Activated CD8-positive, alpha-beta memory T cell treated with anti-CD3 and anti-CD28 coated beads, Interleukin-2, amount 10 ng/mL, durations not matched to agents 7 days and 5 days (primary cell): Measurements from ENCODE around the gene NDUFV1. TPM values are rescaled to one million over a fixed set of nuclear protein-coding genes. Genes with fewer than 3 reads are reported as not detected.

Source experiments
- ATAC-seq: fragments of 150-1000 bp; cut with Tn5 transposase; one replicate; pipeline ENCODE4 v1.10.0; 2021; ENCODE audit warnings: moderate library complexity
- CTCF ChIA-PET: fragments of 350-600 bp; sonication (Branson Sonifier 250); formaldehyde crosslinking; loops from one replicate; lab custom pipeline; 2021; ENCODE audit warnings: antibody characterized with exemption; lab: Charles Lee
- DNase-seq: peaks from one replicate; pipeline ENCODE4 v3.0.0-alpha.2; 2020
- H3K27ac Mint-ChIP-seq: one replicate; pipeline ENCODE4 v1.8.0; 2021; ENCODE audit warnings: mild to moderate bottlenecking, mixed read lengths
- H3K27me3 Mint-ChIP-seq: one replicate; pipeline ENCODE4 v1.8.0; 2021; ENCODE audit warnings: mixed read lengths
- H3K36me3 Mint-ChIP-seq: one replicate; pipeline ENCODE4 v1.8.0; 2021; ENCODE audit warnings: mild to moderate bottlenecking, mixed read lengths
- H3K4me1 Mint-ChIP-seq: one replicate; pipeline ENCODE4 v1.8.0; 2021; ENCODE audit warnings: mixed read lengths
- H3K4me3 Mint-ChIP-seq: one replicate; pipeline ENCODE4 v1.8.0; 2021; ENCODE audit warnings: mild to moderate bottlenecking, moderate library complexity, mixed read lengths
- H3K9me3 Mint-ChIP-seq: one replicate; pipeline ENCODE4 v1.8.0; 2022; ENCODE audit warnings: low read depth, mixed read lengths
- total RNA-seq, 2 experiments: library from RNA; stranded (reverse); gene quantifications; one replicate each; pipeline ENCODE4 v1.2.3, GENCODE V29; 2021

Gene NDUFV1
- total RNA-seq, 2 experiments from 2014 or later: 239 to 252 TPM

DNA sequence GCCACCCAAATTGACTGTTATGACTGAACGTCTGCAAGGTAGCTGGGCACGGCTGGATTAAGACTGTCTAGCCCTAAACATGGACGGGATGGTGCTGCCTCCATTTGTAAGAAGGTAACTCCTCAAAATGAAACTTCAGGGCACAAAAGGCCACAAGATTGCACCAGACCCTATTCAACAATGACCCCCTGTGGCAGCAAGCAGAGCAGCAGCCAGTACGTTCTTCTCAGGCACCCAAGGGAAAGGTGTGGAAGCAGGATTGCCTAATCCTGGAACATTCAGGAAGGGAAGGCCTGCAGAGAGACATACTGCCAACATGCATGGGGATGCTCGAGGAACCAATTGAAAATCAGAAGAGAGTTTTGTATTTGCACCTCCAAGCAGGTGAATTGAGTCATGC is 37.3 kb downstream of the NDUFV1 start:
- no peaks in the 10 kb centered on the region for H3K36me3 Mint-ChIP-seq
- no peak for DNase-seq
- H3K27me3 Mint-ChIP-seq: no peaks in the 10 kb centered on the region
- peaks cover 40% of the 10 kb centered on the region for H3K4me1 Mint-ChIP-seq
- H3K4me3 Mint-ChIP-seq: no peak overlapping the region
- no peak for ATAC-seq
- CTCF ChIA-PET: interaction anchor here (0.6 to 9.9 kb wide), 4 partner anchors 8 to 14 kb away, joined by 3 to 157 read pairs (median 57); partner anchors contain the start of gene NUDT8
- H3K27ac Mint-ChIP-seq: no peak overlapping the region
- H3K9me3 Mint-ChIP-seq: peaks cover 3% of the 10 kb centered on the region

DNA sequence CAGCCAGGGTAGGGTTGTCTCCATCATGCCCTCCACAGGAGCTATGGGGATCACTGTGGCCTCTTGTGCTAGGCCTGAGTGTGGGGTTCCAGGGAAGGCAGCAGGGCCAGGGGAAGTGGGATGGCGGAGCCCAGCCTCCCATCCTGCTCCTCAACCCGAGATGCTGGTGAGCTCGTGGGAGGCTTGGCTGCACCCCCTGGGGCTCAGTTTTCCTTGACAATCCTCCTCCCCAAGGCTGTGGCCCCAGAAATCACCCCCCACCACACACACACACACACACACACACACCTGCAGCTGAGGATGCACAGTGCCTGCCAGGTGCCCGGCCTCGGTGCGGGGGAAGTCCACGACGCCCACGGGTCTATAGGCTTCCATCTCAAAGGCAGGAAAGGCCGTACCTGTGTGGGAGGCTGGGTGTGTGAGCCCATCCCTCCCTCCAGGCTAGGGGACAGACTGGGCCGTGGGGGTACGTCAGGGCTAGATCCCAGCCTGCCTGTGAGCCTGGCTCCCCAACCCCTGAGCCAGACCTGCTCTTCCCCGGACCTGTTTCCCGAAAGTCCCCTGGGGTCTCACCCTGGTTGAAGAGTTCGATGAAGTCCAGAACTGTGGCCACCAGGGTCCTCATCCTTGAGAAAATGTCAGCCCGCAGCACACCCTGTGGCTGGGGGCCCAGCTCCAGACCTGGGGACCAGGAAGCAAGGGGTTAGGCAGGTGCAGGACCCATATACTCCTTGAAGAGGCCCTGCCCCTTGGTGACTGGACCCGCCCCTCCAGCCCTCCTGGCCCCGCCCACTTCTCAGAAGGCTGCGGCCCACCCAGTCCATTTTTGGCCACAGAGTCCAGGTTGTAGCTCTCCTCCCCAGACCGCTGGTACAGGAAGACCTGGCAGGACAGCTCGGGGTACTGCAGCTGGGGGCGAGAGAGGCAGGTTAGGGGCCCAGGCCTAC is 38.0 kb downstream of the NDUFV1 start:
- H3K27me3 Mint-ChIP-seq: no peaks in the 10 kb centered on the region
- ATAC-seq (no peak), DNase-seq (no peak)
- H3K4me1 Mint-ChIP-seq: peaks cover 47% of the 10 kb centered on the region
- H3K36me3 Mint-ChIP-seq: no peaks in the 10 kb centered on the region
- CTCF ChIA-PET: interaction anchor here (0.7 to 9.9 kb wide), 6 partner anchors 7 to 31 kb away, joined by 3 to 157 read pairs (median 14); partner anchors contain the start of gene NUDT8
- H3K9me3 Mint-ChIP-seq: peaks cover 3% of the 10 kb centered on the region
- H3K4me3 Mint-ChIP-seq: no peak overlapping the region
- H3K27ac Mint-ChIP-seq: no peak overlapping the region

DNA sequence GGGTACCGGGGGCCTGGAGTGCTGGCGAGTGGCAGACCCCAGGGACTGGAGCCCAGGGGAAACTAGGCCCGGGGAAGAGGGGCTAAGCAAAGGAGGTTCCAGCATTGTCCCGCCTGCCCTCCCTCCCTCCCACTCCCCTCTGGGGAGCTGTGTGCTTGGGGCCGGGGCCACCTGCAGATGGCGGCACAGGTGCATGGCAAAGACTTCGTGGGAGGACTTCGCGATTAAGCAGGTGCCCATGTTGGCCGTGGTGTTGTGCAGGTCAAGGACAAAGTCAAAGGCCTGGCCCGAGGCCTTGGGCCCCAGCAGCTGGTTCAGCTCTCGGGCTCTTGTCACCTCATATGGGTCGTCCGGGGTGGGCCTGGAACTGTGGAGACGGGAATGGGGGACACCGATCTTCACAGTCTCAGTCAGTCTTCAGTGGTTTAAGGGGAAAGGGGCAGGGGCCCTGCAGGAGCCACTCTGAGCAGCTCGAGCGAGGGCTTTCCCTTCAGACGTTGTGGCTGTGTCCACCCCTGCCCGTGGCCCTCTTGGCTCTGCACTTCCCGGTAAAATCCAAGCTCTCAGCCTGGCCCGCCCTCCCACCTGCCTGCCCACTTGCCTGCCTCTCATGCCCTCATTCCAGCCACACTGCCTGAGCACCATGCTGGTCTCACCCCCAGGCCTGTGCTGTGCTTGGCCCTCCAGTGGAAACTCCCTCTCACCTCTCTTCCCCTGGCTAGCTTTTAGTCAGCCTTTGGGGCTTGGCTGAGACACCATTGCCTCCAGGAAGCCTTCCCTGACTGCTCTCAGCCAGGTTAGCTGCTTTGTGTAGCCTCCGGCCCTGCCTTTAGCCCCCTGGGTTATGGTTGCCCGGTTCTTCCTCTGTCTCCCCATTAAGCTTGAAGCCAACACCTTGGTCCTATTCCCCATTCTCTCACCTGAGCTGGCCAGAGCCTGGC is 39.1 kb downstream of the NDUFV1 start:
- CTCF ChIA-PET: interaction anchor here (1.5 to 9.9 kb wide), 5 partner anchors 8 to 32 kb away, joined by 3 to 157 read pairs (median 18); partner anchors contain the start of gene NUDT8
- ATAC-seq (no peak), DNase-seq (no peak)
- Mint-ChIP-seq H3K27ac (peak overlapping the region; percentile 80), H3K36me3 (no peaks in the 10 kb centered on the region), H3K4me1 (peaks cover 54% of the 10 kb centered on the region), H3K4me3 (peak overlapping the region; percentile 29), H3K9me3 (peaks cover 3% of the 10 kb centered on the region), H3K27me3 (no peaks in the 10 kb centered on the region)

DNA sequence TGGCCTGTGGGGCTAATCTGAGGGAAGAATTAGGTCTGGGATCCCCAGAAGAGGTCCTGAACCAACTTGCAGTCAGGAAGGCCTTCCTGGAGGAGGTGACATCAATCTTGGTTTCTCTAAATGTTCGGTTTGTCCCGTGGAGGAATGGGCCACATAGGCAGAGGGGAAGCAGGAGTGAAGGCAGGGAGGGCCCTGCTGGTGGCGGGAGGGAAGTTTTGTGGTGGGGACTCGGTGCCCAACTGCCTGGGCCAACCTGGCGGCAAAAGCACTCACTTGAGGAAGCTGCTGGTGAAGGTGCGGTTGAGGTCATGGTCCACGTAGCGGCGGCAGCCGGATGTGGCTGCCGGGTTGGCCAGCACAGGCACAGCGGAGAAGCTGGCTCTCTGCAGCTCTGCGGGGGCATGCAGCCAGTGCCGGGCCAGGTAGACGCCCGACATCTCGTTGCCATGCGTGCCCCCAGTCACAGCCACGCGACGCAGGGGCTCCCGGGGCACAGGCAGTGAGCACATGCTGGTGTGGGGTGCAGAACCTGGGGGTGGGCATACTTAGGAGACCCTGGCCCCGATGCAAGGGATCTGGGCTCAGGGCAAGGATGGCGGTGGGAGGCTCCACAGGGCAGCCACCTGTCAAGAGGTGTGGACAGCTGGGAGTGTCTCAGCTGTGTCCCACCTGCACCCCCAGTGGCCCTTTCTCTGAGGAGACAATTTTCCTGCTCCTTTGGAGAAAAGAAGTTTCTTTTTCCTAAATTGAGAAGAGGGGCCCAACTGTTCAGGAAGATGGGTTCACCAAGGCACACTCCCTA is 40.0 kb downstream of the NDUFV1 start:
- Mint-ChIP-seq H3K27me3 (no peaks in the 10 kb centered on the region), H3K36me3 (no peaks in the 10 kb centered on the region), H3K4me1 (peaks cover 55% of the 10 kb centered on the region), H3K27ac (peak overlapping the region; percentile 80), H3K4me3 (peak overlapping the region; percentile 29), H3K9me3 (peaks cover 3% of the 10 kb centered on the region)
- ATAC-seq: peak; percentile 34
- DNase-seq: peak; percentile 86
- CTCF ChIA-PET: interaction anchor here (2.2 to 9.9 kb wide), 5 partner anchors 11 to 70 kb away, joined by 6 to 157 read pairs (median 18); partner anchors contain the start of gene NUDT8

- DNase-seq (no peak), ATAC-seq (no peak)
- CTCF ChIA-PET: interaction anchor here (2.0 to 9.9 kb wide), 5 partner anchors 11 to 71 kb away, joined by 6 to 157 read pairs (median 18); partner anchors contain the start of gene NUDT8
- no peaks in the 10 kb centered on the region for H3K36me3 Mint-ChIP-seq
- H3K4me1 Mint-ChIP-seq: peaks cover 55% of the 10 kb centered on the region
- H3K27me3 Mint-ChIP-seq: no peaks in the 10 kb centered on the region
- no peak overlapping the region for H3K4me3 Mint-ChIP-seq
- peaks cover 3% of the 10 kb centered on the region for H3K9me3 Mint-ChIP-seq
- peak overlapping the region; percentile 89 for H3K27ac Mint-ChIP-seq
These were observed 40.7 kb downstream of the NDUFV1 start for GRCh38 chr11:67647471-67647870.

- peak; percentile 57 for ATAC-seq
- H3K4me1 Mint-ChIP-seq: peaks cover 55% of the 10 kb centered on the region
- H3K4me3 Mint-ChIP-seq: no peak overlapping the region
- peaks cover 3% of the 10 kb centered on the region for H3K9me3 Mint-ChIP-seq
- H3K27ac Mint-ChIP-seq: peak overlapping the region; percentile 89
- CTCF ChIA-PET: interaction anchor here (0.6 to 9.9 kb wide), 9 partner anchors 10 to 137 kb away, joined by 3 to 157 read pairs (median 6); partner anchors contain the start of gene NUDT8
- no peaks in the 10 kb centered on the region for H3K36me3 Mint-ChIP-seq
- peak; percentile 73 for DNase-seq
- no peaks in the 10 kb centered on the region for H3K27me3 Mint-ChIP-seq
These were observed 41.5 kb downstream of the NDUFV1 start for GRCh38 chr11:67648140-67648795.

GRCh38 chr11:67648796-67649613 is 42.3 kb downstream of the NDUFV1 start:
- H3K4me3 Mint-ChIP-seq: peak overlapping the region; percentile 21
- ATAC-seq (no peak), DNase-seq (no peak)
- H3K27ac Mint-ChIP-seq: peak overlapping the region; percentile 89
- peaks cover 2% of the 10 kb centered on the region for H3K27me3 Mint-ChIP-seq
- H3K4me1 Mint-ChIP-seq: peaks cover 54% of the 10 kb centered on the region
- H3K36me3 Mint-ChIP-seq: no peaks in the 10 kb centered on the region
- H3K9me3 Mint-ChIP-seq: peaks cover 2% of the 10 kb centered on the region
- CTCF ChIA-PET: interaction anchor here (0.6 to 9.9 kb wide), 8 partner anchors 9 to 138 kb away, joined by 3 to 157 read pairs (median 5); partner anchors contain the start of gene NUDT8

DNA sequence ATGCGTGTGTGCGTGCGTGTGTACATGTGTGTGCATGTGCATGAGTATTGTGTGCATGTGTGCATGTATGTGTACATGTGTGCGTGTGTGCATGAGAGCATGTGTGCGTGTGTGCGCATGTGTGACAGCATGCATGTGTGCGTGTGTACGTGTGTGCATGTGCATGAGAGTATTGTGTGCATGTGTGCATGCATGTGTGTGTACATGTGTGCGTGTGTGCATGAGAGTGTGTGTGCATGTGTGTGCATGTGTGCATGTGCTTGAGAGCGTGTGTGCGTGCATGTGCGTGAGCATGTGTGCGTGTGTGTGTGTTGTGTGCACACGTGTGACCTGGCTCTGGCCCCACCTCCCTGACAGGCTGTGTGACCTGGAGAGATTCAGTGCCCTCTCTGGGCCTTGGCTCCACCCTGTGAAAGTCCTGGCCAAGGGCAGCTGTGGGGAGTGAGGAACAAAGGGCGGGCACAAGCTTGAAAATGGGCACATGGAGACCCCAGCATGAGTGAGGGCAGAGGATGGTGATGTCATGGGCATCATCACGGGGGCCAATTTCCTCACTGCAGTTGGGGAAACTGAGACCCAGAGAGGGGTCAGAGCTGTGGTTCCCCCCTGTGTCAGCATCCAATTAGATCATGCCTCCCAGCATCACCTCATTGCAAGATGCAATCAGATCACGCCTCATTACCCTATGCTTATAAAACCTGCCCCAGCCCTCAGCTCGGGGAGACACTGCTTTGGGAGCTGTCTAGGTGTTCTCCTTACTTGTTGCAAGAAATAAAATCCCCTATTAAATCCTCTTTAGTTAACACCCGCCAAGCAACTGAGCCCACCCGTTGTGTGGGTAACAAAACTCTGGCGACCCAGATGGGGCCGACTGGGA is 43.1 kb downstream of the NDUFV1 start:
- peaks cover 52% of the 10 kb centered on the region for H3K4me1 Mint-ChIP-seq
- no peaks in the 10 kb centered on the region for H3K36me3 Mint-ChIP-seq
- CTCF ChIA-PET: interaction anchor here (0.8 to 9.9 kb wide), 7 partner anchors 9 to 73 kb away, joined by 3 to 157 read pairs (median 3); partner anchors contain the start of gene NUDT8
- peaks cover 2% of the 10 kb centered on the region for H3K27me3 Mint-ChIP-seq
- H3K27ac Mint-ChIP-seq: peak overlapping the region; percentile 89
- peak overlapping the region; percentile 80 for H3K4me3 Mint-ChIP-seq
- DNase-seq (peak; percentile 61), ATAC-seq (peak; percentile 37)
- peaks cover 3% of the 10 kb centered on the region for H3K9me3 Mint-ChIP-seq

DNA sequence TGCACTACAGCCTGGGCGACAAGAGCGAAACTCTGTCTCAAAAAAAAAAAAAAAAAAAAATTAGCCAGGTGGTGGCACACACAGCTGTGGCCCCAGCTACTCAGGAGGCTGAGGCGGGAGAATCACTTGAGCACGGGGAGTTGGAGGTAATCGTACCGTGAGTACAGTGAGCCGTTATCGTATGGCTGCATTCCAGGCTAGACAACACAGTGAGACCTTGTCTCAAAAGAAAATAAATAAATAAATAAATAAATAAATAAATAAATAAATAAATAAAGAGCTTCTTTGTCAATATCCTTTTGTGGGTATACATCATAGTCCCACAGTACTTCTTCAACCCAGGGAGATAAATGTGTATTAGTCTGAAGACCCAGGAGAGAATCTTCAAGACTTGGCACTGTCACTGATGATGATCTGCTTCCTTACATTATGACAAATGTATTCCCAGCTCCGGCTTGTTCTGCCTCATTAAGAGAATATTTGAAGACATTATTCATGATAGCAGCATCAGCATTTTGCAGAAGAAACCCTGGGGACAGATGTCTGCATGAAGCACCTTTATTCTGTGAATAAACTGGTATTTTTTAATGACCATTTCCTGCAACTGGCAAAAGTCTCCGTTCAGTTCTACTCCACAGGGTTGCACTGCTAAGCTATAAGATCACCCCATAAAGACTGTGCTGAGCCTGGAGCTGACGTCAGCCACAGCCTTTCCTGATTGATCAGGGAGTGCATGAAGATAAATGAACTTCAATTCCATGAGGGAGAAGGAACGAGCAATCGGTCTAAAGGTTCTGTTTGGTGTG is 45.4 kb downstream of the NDUFV1 start:
- H3K27ac Mint-ChIP-seq: no peak overlapping the region
- DNase-seq: no peak
- H3K9me3 Mint-ChIP-seq: peaks cover 6% of the 10 kb centered on the region
- H3K36me3 Mint-ChIP-seq: peaks cover 8% of the 10 kb centered on the region
- no peak for ATAC-seq
- CTCF ChIA-PET: interaction anchor here (0.6 to 9.9 kb wide), 6 partner anchors 6 to 38 kb away, joined by 3 to 157 read pairs (median 4); partner anchors contain the start of genes NUDT8 and TBX10
- H3K4me3 Mint-ChIP-seq: no peak overlapping the region
- peaks cover 40% of the 10 kb centered on the region for H3K4me1 Mint-ChIP-seq
- peaks cover 2% of the 10 kb centered on the region for H3K27me3 Mint-ChIP-seq
